Upper lobe of left lung (tissue), 6 donors: ENCODE data around the gene MEGF6. TPM values are rescaled to one million over a fixed set of nuclear protein-coding genes. Genes with fewer than 3 reads are reported as not detected.

Source experiments
- ATAC-seq, 2 donors: fragments of 200-7000 bp; cut with Tn5 transposase; one replicate each; pipeline ENCODE4 v1.9.1; 2022; ENCODE audit warnings: mild to moderate bottlenecking in 2 of 2, moderate library complexity in 2 of 2; ENCODE audit not compliant: low FRiP score in 2 of 2
- DNase-seq, 2 donors: peaks; one replicate each; pipeline ENCODE4 v3.0.0-alpha.2; 2019 to 2020
- H3K27ac ChIP-seq, 4 donors: fragments of 200-600 bp; sonication (generic); one replicate each; pipeline ENCODE4 v1.5.1; 2016 to 2019
- H3K27me3 ChIP-seq, 4 donors: fragments of 200-600 bp; sonication (generic); one replicate each; pipeline ENCODE4 v1.5.1; 2017 to 2019
- H3K36me3 ChIP-seq, 4 donors: fragments of 200-600 bp; sonication (generic); one replicate each; pipeline ENCODE4 v1.5.1; 2016 to 2019
- H3K4me1 ChIP-seq, 4 donors: fragments of 200-600 bp; sonication (generic); one replicate each; pipeline ENCODE4 v1.5.1; 2018 to 2019
- H3K4me3 ChIP-seq, 4 donors: fragments of 200-600 bp; sonication (generic); one replicate each; pipeline ENCODE4 v1.5.1; 2017 to 2019; ENCODE audit warnings: mild to moderate bottlenecking in 2 of 4, moderate library complexity in 1 of 4
- H3K9me3 ChIP-seq, 4 donors: fragments of 200-600 bp; sonication (generic); one replicate each; pipeline ENCODE4 v1.5.1; 2018 to 2019
- CTCF ChIP-seq, 6 experiments: fragments of 450-650 bp in 4 of 6; fragments of 200-600 bp in 2 of 6; sonication (generic) in 2 of 6; IDR thresholded peaks; one replicate each; pipeline ENCODE4 v1.5.1; 2016 to 2019; ENCODE audit warnings: antibody characterized with exemption in 6 of 6
- EP300 ChIP-seq, 4 donors: sonication (generic); formaldehyde crosslinking; IDR thresholded peaks; one replicate each; pipeline ENCODE4 v1.5.1; 2017; ENCODE audit warnings: antibody characterized with exemption in 4 of 4, control low read depth in 2 of 4
- POLR2A ChIP-seq, 4 donors: fragments of 450-650 bp; IDR thresholded peaks; one replicate each; pipeline ENCODE4 v1.5.1; 2016 to 2017; ENCODE audit warnings: antibody characterized with exemption in 4 of 4, mild to moderate bottlenecking in 2 of 4
- POLR2AphosphoS5 ChIP-seq, 2 donors: sonication (generic); formaldehyde crosslinking; IDR thresholded peaks; one replicate each; pipeline ENCODE4 v1.5.1; 2017; ENCODE audit warnings: antibody characterized with exemption in 2 of 2
- WGBS, 2 donors: methylation state at CpG; one replicate each; pipeline ENCODE4 v1.1.5; 2017 to 2018; 5-methylcytosine and 5-hydroxymethylcytosine counted together
- total RNA-seq, 6 donors: library from RNA; depleted of rRNA in 4 of 6; stranded (reverse); fragments of >200 nt in 4 of 6; gene quantifications; one replicate each; pipeline versions ENCODE4 v1.1.0 to v1.2.1, GENCODE V29; 2016 to 2021
- donor health status: DM: no; HTN: no; CAD: no; lungs with moderate emphysema.
- donor health status: DM: no; HTN: yes; CAD: no; lungs with severe emphysema.

Gene MEGF6
- total RNA-seq, 6 donors from 2014 or later = 23.8 to 128 (median 83.5) TPM

GRCh38 chr1:3642919-3643675, 31.8 kb upstream of the MEGF6 start:
- H3K4me1 ChIP-seq = no peaks in the 10 kb centered on the region
- TF ChIP-seq POLR2AphosphoS5 (IDR thresholded peaks at IDR 0.05) (no peak), POLR2A (IDR thresholded peaks at IDR 0.05) (no peak), EP300 (IDR thresholded peaks at IDR 0.05) (no peak), CTCF (IDR thresholded peaks at IDR 0.05) (no peak)
- H3K27ac ChIP-seq = no peak overlapping the region
- H3K27me3 ChIP-seq = no peaks in the 10 kb centered on the region
- ATAC-seq (no peak), DNase-seq (no peak)
- no peaks in the 10 kb centered on the region for H3K9me3 ChIP-seq
- WGBS, 2 donors = 93 to 95% methylated on average over 25 to 35 of the region's 43 CpGs
- H3K4me3 ChIP-seq = no peak overlapping the region
- peaks cover 11 to 64% (median 41%) of the 10 kb centered on the region in 4 donors for H3K36me3 ChIP-seq

GRCh38 chr1:3641816-3642215, 30.5 kb upstream of the MEGF6 start:
- no peaks in the 10 kb centered on the region for H3K4me1 ChIP-seq
- 94 to 96% methylated on average over 11 of the region's 11 CpGs for WGBS, 2 donors
- H3K36me3 ChIP-seq = peaks cover 16 to 72% (median 52%) of the 10 kb centered on the region in 4 donors
- H3K4me3 ChIP-seq = no peak overlapping the region
- ATAC-seq (no peak), DNase-seq (no peak)
- no peaks in the 10 kb centered on the region for H3K9me3 ChIP-seq
- no peaks in the 10 kb centered on the region for H3K27me3 ChIP-seq
- H3K27ac ChIP-seq = no peak overlapping the region
- no peak for TF ChIP-seq POLR2A (IDR thresholded peaks at IDR 0.05)
- no peak for TF ChIP-seq POLR2AphosphoS5 (IDR thresholded peaks at IDR 0.05)
- TF ChIP-seq CTCF (IDR thresholded peaks at IDR 0.05) = no peak
- TF ChIP-seq EP300 (IDR thresholded peaks at IDR 0.05) = no peak

GRCh38 chr1:3641046-3641760, 29.9 kb upstream of the MEGF6 start:
- WGBS, 2 donors = 91 to 94% methylated on average over 24 to 26 of the region's 26 CpGs
- TF ChIP-seq CTCF (IDR thresholded peaks at IDR 0.05) = no peak
- no peak for TF ChIP-seq POLR2A (IDR thresholded peaks at IDR 0.05)
- no peak for TF ChIP-seq POLR2AphosphoS5 (IDR thresholded peaks at IDR 0.05)
- TF ChIP-seq EP300 (IDR thresholded peaks at IDR 0.05) = no peak
- Histone ChIP-seq H3K4me1 (no peaks in the 10 kb centered on the region), H3K9me3 (no peaks in the 10 kb centered on the region), H3K36me3 (peaks cover 11 to 72% (median 52%) of the 10 kb centered on the region in 4 donors), H3K27ac (no peak overlapping the region), H3K4me3 (no peak overlapping the region), H3K27me3 (no peaks in the 10 kb centered on the region)
- DNase-seq (no peak), ATAC-seq (no peak)

- ATAC-seq (no peak), DNase-seq (peak in 1 of 2 donors; percentile 64)
- peaks cover 11 to 73% (median 52%) of the 10 kb centered on the region in 4 donors for H3K36me3 ChIP-seq
- H3K4me3 ChIP-seq = no peak overlapping the region
- H3K27me3 ChIP-seq = no peaks in the 10 kb centered on the region
- WGBS, 2 donors = 91 to 94% methylated on average over 4 to 33 of the region's 36 CpGs
- no peaks in the 10 kb centered on the region for H3K9me3 ChIP-seq
- no peak for TF ChIP-seq EP300 (IDR thresholded peaks at IDR 0.05)
- TF ChIP-seq POLR2A (IDR thresholded peaks at IDR 0.05) = no peak
- no peak for TF ChIP-seq POLR2AphosphoS5 (IDR thresholded peaks at IDR 0.05)
- TF ChIP-seq CTCF (IDR thresholded peaks at IDR 0.05) = no peak
- H3K4me1 ChIP-seq = no peaks in the 10 kb centered on the region
- no peak overlapping the region for H3K27ac ChIP-seq
Observed at GRCh38 chr1:3640121-3640837, 29.0 kb upstream of the MEGF6 start.
